Activated CD8-positive, alpha-beta memory T cell treated with anti-CD3 and anti-CD28 coated beads, Interleukin-2, amount 50 U/mL, for 24 hours (primary cell): ENCODE data around the gene CNTD1.
"Not testable (repeated sequence)": the region's sequence is repeated elsewhere in the genome, so short reads cannot be mapped to it uniquely, and the experiment has no call there.

Experiments used
- DNase-seq: peaks from one replicate; pipeline ENCODE4 v3.0.0-alpha.2; 2020; ENCODE audit errors: extremely low read depth

Gene CNTD1

GRCh38 chr17:42798383-42799380, at the start of gene CNTD1, which contains the start of gene COA3:
Gene CNTD1 (plus strand): TSS chr17:42798861. CDS start chr17:42799068, 207 bp downstream.
Gene COA3 (minus strand): TSS chr17:42798704. CDS start chr17:42798681, 23 bp downstream.
- DNase-seq: peak; percentile 43

- DNase-seq: no peak
These were observed 49.5 kb upstream of the CNTD1 start for GRCh38 chr17:42748908-42749798.

- DNase-seq: no peak
These were observed 47.8 kb upstream of the CNTD1 start for GRCh38 chr17:42750739-42751344.

- no peak for DNase-seq
These were observed 47.0 kb upstream of the CNTD1 start for GRCh38 chr17:42751628-42752027.

- no peak for DNase-seq
These were observed 43.9 kb upstream of the CNTD1 start for GRCh38 chr17:42754782-42755181.

GRCh38 chr17:42759982-42760651, 38.5 kb upstream of the CNTD1 start:
- no peak for DNase-seq

- DNase-seq: no peak
These were observed 37.7 kb upstream of the CNTD1 start, which contains the start of gene RAMP2 for GRCh38 chr17:42760652-42761581. Gene RAMP2 (plus strand): TSS chr17:42761227. CDS start chr17:42761262, 35 bp downstream.

GRCh38 chr17:42761638-42762037, 37.0 kb upstream of the CNTD1 start:
- no peak for DNase-seq

GRCh38 chr17:42766124-42766523, 32.5 kb upstream of the CNTD1 start:
- no peak for DNase-seq

- DNase-seq: no peak
These were observed 31.1 kb upstream of the CNTD1 start for GRCh38 chr17:42767512-42767911.

GRCh38 chr17:42768006-42768405, 30.7 kb upstream of the CNTD1 start:
- DNase-seq: not testable (repeated sequence)

- DNase-seq: not testable (repeated sequence)
These were observed 28.7 kb upstream of the CNTD1 start for GRCh38 chr17:42769964-42770363.

- no peak for DNase-seq
These were observed 25.7 kb upstream of the CNTD1 start for GRCh38 chr17:42772945-42773289.

- peak; percentile 60 for DNase-seq
These were observed 25.2 kb upstream of the CNTD1 start, which contains the start of gene VPS25 for GRCh38 chr17:42773290-42774035. Gene VPS25 (plus strand): TSS chr17:42773449. CDS start chr17:42773476, 27 bp downstream.

GRCh38 chr17:42774066-42774745, 24.5 kb upstream of the CNTD1 start:
- DNase-seq: no peak

- no peak for DNase-seq
These were observed 23.0 kb upstream of the CNTD1 start for GRCh38 chr17:42775534-42776098.

GRCh38 chr17:42778570-42778969, 20.1 kb upstream of the CNTD1 start:
- DNase-seq: no peak

GRCh38 chr17:42779304-42779935, 19.2 kb upstream of the CNTD1 start:
- DNase-seq: no peak
